ENCODE measurements around the gene PTPN12.

The PTPN12 gene

GRCh38 chr7:77565917-77566316 lies 28.8 kb downstream of the PTPN12 start:
- Histone ChIP-seq H3K36me3 (ENCODE audit: insufficient read depth) (no peaks in the 10 kb centered on the region), H3K79me2 (ENCODE audit: insufficient read depth, low read depth) (no peaks in the 10 kb centered on the region), H3K4me2 (no peak overlapping the region), H3K9ac (no peak overlapping the region), H3K4me3 (IDR thresholded peaks at IDR 0.05; ENCODE audit: insufficient read depth, low read depth, low read length) (no peak overlapping the region), H3K27ac (no peak overlapping the region), H3K27me3 (ENCODE audit: insufficient read depth, low read depth) (no peaks in the 10 kb centered on the region), H2AFZ (ENCODE audit: low read depth) (no peak overlapping the region), H4K20me1 (ENCODE audit: insufficient read depth) (no peaks in the 10 kb centered on the region), H3K4me1 (ENCODE audit: low read depth, poor library complexity, severe bottlenecking) (peaks cover 17% of the 10 kb centered on the region)
- TF ChIP-seq, protein P1, sequence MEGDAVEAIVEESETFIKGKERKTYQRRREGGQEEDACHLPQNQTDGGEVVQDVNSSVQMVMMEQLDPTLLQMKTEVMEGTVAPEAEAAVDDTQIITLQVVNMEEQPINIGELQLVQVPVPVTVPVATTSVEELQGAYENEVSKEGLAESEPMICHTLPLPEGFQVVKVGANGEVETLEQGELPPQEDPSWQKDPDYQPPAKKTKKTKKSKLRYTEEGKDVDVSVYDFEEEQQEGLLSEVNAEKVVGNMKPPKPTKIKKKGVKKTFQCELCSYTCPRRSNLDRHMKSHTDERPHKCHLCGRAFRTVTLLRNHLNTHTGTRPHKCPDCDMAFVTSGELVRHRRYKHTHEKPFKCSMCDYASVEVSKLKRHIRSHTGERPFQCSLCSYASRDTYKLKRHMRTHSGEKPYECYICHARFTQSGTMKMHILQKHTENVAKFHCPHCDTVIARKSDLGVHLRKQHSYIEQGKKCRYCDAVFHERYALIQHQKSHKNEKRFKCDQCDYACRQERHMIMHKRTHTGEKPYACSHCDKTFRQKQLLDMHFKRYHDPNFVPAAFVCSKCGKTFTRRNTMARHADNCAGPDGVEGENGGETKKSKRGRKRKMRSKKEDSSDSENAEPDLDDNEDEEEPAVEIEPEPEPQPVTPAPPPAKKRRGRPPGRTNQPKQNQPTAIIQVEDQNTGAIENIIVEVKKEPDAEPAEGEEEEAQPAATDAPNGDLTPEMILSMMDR (conservative IDR thresholded peaks at IDR 0.05; ENCODE audit: low read depth, low read length) = no peak

DNA sequence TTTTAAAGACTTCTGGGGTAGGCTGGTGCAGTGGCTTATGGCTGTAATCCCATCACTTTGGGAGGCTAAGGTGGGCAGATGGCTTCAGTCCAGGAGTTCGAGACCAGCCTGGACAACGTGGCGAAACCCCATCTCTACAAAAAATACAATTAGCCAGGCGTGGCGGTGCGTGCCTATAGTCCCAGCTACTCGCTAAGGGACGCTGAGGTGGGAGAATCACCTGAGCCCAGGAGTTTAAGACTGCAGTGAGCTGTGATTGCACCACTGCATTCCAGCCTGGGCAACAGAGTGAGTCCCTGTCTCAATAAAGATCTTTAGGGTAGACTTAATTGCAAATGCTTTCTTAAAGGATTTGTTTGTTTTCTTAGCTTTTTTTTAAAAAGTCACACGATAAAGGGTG lies 29.3 kb downstream of the PTPN12 start:
- H3K4me1 ChIP-seq (ENCODE audit: low read depth, poor library complexity, severe bottlenecking) = peaks cover 12% of the 10 kb centered on the region
- no peaks in the 10 kb centered on the region for H3K36me3 ChIP-seq (ENCODE audit: insufficient read depth)
- H3K27ac ChIP-seq = no peak overlapping the region
- H3K9ac ChIP-seq = no peak overlapping the region
- no peak overlapping the region for H3K4me2 ChIP-seq
- no peaks in the 10 kb centered on the region for H4K20me1 ChIP-seq (ENCODE audit: insufficient read depth)
- TF ChIP-seq, protein P1 (conservative IDR thresholded peaks at IDR 0.05; ENCODE audit: low read depth, low read length) = no peak
- H3K27me3 ChIP-seq (ENCODE audit: insufficient read depth, low read depth) = no peaks in the 10 kb centered on the region
- H3K79me2 ChIP-seq (ENCODE audit: insufficient read depth, low read depth) = no peaks in the 10 kb centered on the region
- no peak overlapping the region for H3K4me3 ChIP-seq (IDR thresholded peaks at IDR 0.05; ENCODE audit: insufficient read depth, low read depth, low read length)
- no peak overlapping the region for H2AFZ ChIP-seq (ENCODE audit: low read depth)

GRCh38 chr7:77569514-77570232 lies 32.6 kb downstream of the PTPN12 start:
- H3K27me3 ChIP-seq (ENCODE audit: insufficient read depth, low read depth) = no peaks in the 10 kb centered on the region
- no peak overlapping the region for H3K4me2 ChIP-seq
- no peak overlapping the region for H2AFZ ChIP-seq (ENCODE audit: low read depth)
- TF ChIP-seq, protein P1 (conservative IDR thresholded peaks at IDR 0.05; ENCODE audit: low read depth, low read length) = no peak
- no peak overlapping the region for H3K27ac ChIP-seq
- H3K4me1 ChIP-seq (ENCODE audit: low read depth, poor library complexity, severe bottlenecking) = peaks cover 11% of the 10 kb centered on the region
- no peaks in the 10 kb centered on the region for H4K20me1 ChIP-seq (ENCODE audit: insufficient read depth)
- no peak overlapping the region for H3K9ac ChIP-seq
- no peak overlapping the region for H3K4me3 ChIP-seq (IDR thresholded peaks at IDR 0.05; ENCODE audit: insufficient read depth, low read depth, low read length)
- H3K79me2 ChIP-seq (ENCODE audit: insufficient read depth, low read depth) = no peaks in the 10 kb centered on the region
- no peaks in the 10 kb centered on the region for H3K36me3 ChIP-seq (ENCODE audit: insufficient read depth)

DNA sequence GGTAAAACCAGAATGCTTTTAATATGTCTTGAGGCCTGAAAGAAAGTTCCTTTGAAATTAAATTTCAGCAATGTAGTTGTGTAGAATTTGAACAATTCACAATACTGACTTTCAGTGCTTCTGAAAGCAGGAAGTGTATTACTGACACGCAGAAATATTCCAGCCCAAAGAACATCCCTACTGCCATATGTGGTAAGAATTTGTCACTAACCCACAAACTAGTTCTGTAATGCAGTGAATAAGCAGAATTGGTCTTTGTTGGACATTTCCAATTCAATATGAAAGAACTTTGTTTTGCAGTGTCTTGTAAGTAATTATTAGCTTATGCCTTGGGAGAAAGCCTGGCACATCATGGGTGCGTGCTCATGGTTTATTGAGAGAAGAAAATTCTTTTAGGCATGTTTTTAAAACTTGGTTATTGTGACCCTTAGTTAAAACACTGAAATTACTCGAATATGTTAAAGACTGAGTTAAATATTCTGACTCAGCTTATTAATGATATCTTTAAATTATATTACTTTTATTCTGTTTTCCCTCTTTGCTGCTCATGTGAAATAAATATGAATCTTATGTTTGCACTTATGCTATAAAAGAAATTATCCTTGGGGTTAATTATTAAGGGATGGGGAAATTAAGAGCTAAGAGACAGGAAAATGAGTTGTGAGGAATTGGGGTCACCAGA lies 33.4 kb downstream of the PTPN12 start:
- Histone ChIP-seq H3K9ac (no peak overlapping the region), H2AFZ (ENCODE audit: low read depth) (no peak overlapping the region), H3K4me2 (peak overlapping the region; percentile 12; the same call in 1 of the 2 replicates), H3K4me3 (IDR thresholded peaks at IDR 0.05; ENCODE audit: insufficient read depth, low read depth, low read length) (no peak overlapping the region), H3K27ac (no peak overlapping the region), H3K27me3 (ENCODE audit: insufficient read depth, low read depth) (no peaks in the 10 kb centered on the region), H3K79me2 (ENCODE audit: insufficient read depth, low read depth) (no peaks in the 10 kb centered on the region), H3K36me3 (ENCODE audit: insufficient read depth) (no peaks in the 10 kb centered on the region), H3K4me1 (ENCODE audit: low read depth, poor library complexity, severe bottlenecking) (peaks cover 11% of the 10 kb centered on the region), H4K20me1 (ENCODE audit: insufficient read depth) (no peaks in the 10 kb centered on the region)
- TF ChIP-seq, protein P1 (conservative IDR thresholded peaks at IDR 0.05; ENCODE audit: low read depth, low read length) = no peak
